HepG2 (cell line): Measurements from ENCODE around the gene SNX6. TPM values are rescaled to one million over a fixed set of nuclear protein-coding genes. Genes with fewer than 3 reads are reported as not detected.
A peak's percentile ranks its signal among the peaks of the same experiment; 100 is the strongest.

ENCODE experiments used
- CEBPZ ChIP-seq: IDR thresholded peaks from 2 replicates; pipeline ENCODE4 v1.6.1; 2012; ENCODE audit warnings: low read length, improper control_type of control experiment
- ETV5 ChIP-seq: IDR thresholded peaks from 2 replicates; pipeline ENCODE4 v1.6.1; 2018; ENCODE audit warnings: missing biosample characterization, missing genetic modification reagents, inconsistent platforms, borderline replicate concordance
- FOSL1 ChIP-seq: sonication (generic); formaldehyde crosslinking; IDR thresholded peaks from 2 replicates; pipeline ENCODE4 v1.9.0; 2021; ENCODE audit warnings: missing genetic modification reagents, borderline replicate concordance
- GATAD1 ChIP-seq: IDR thresholded peaks from 2 replicates; pipeline ENCODE4 v1.6.1; 2016; ENCODE audit warnings: missing genetic modification reagents, missing compliant biosample characterization
- MATR3 ChIP-seq: sonication (generic); formaldehyde crosslinking; IDR thresholded peaks from 2 replicates; pipeline ENCODE4 v1.4.0; 2020; ENCODE audit warnings: missing genetic modification reagents
- SIX4 ChIP-seq: sonication (generic); formaldehyde crosslinking; IDR thresholded peaks from 2 replicates; pipeline ENCODE4 v1.4.0; 2020; ENCODE audit warnings: missing genetic modification reagents
- TCF7L2 ChIP-seq: IDR thresholded peaks from 2 replicates; pipeline ENCODE4 v1.6.1; 2011; ENCODE audit warnings: mild to moderate bottlenecking, low read depth, low read length, moderate library complexity
- YEATS2 ChIP-seq: sonication (generic); formaldehyde crosslinking; IDR thresholded peaks from 2 replicates; pipeline ENCODE4 v1.4.0; 2020; ENCODE audit warnings: missing genetic modification reagents, borderline replicate concordance
- ZNF773 ChIP-seq: sonication (generic); formaldehyde crosslinking; IDR thresholded peaks from 2 replicates; pipeline ENCODE4 v1.4.0; 2020; ENCODE audit warnings: missing genetic modification reagents, borderline replicate concordance
- polyA plus RNA-seq, 8 experiments: library from polyadenylated mRNA; depleted of rRNA in 3 of 8; stranded (reverse) in 7 of 8; unstranded in 1 of 8; fragments of >200 nt; fragmentation: Illumina TruSeq in 4 of 8; extraction: Trizol in 4 of 8; gene quantifications; 2 replicates each; pipeline versions ENCODE4 v1.2.1 to v1.2.3, GENCODE V29; 2011 to 2016; ENCODE audit warnings: low read depth in 4 of 8, missing spikeins in 1 of 8, mixed read lengths in 1 of 8; ENCODE audit not compliant: insufficient read depth in 1 of 8
- total RNA-seq, 5 experiments: library from RNA; depleted of rRNA; stranded (reverse); fragments of >200 nt; fragmentation: Illumina TruSeq; extraction: Trizol; gene quantifications; 2 replicates each; pipeline ENCODE4 v1.2.3, GENCODE V29; 2016; ENCODE audit warnings: low read depth in 1 of 5
- TF ChIP-seq, protein P1 (sequence below): sonication (generic); formaldehyde crosslinking; IDR thresholded peaks from 2 replicates; pipeline ENCODE4 v1.5.1; 2020; ENCODE audit warnings: mild to moderate bottlenecking, moderate library complexity, missing genetic modification reagents
- TF ChIP-seq, protein P2 (sequence below): sonication (generic); formaldehyde crosslinking; conservative IDR thresholded peaks from 2 replicates; pipeline ENCODE4 v1.8.0; 2022; ENCODE audit warnings: low read depth, missing genetic modification reagents
- TF ChIP-seq, protein P3 (sequence below), 2 experiments: sonication (generic) in 1 of 2; formaldehyde crosslinking in 1 of 2; IDR thresholded peaks; 2 replicates each; pipeline versions ENCODE4 v1.6.1 to v1.9.0; 2014 to 2022; ENCODE audit warnings: antibody characterized with exemption in 1 of 2, borderline replicate concordance in 1 of 2, inconsistent platforms in 1 of 2, low read depth in 1 of 2, missing genetic modification reagents in 1 of 2
- TF ChIP-seq, protein P4 (sequence below): sonication (generic); formaldehyde crosslinking; IDR thresholded peaks from 2 replicates; pipeline ENCODE4 v1.9.0; 2022; ENCODE audit warnings: low read depth, missing genetic modification reagents

Gene SNX6
- total and polyA plus RNA-seq, 2 of the 13 experiments (the other 11 are each of a cell fraction or from before 2014, with no cell fraction given) = 92.3 to 169 TPM

DNA sequence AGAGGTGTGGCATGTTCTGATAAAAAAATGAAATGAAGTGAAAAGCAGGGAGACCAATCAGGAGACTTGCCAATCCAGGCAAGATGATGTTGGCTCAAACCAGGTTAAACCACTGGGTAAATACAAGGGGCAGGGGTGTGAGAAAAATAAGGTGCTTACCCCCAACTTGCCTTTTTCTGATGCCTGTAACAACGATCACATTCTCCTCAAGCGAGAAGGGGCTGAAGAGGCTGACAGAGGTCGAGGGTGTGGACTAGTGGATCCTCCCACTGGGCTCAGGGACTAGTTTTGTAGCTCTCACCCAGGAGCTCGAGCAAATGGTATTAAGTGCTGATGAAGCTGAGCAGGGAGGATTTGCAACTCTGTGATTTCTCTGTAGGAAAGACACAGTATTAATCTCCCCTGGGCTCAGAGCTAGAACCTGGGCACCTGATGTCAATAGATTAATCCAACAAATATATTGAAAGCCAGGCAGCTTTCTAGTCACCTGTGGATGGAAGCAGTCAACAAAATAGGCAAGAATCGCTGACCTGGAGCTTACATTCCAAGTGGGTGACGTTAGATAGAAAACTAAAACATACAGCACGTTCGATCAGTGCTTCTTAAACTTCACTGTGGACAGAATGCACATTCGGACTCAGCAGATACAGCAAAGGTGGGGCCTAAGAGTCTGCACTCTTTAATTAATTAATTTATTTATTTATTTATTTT lies 75.3 kb downstream of the SNX6 start (continued):
- TF ChIP-seq ETV5 (no peak), MATR3 (no peak), GATAD1 (0 out of 2 replicates have a peak, but pooled peaks have one; percentile 11), YEATS2 (CRISPR knock-in tag) (no peak), SIX4 (CRISPR knock-in tag) (no peak), FOSL1 (no peak), CEBPZ (no peak), ZNF773 (CRISPR knock-in tag) (no peak), TCF7L2 (no peak)
- TF ChIP-seq, protein P1, sequence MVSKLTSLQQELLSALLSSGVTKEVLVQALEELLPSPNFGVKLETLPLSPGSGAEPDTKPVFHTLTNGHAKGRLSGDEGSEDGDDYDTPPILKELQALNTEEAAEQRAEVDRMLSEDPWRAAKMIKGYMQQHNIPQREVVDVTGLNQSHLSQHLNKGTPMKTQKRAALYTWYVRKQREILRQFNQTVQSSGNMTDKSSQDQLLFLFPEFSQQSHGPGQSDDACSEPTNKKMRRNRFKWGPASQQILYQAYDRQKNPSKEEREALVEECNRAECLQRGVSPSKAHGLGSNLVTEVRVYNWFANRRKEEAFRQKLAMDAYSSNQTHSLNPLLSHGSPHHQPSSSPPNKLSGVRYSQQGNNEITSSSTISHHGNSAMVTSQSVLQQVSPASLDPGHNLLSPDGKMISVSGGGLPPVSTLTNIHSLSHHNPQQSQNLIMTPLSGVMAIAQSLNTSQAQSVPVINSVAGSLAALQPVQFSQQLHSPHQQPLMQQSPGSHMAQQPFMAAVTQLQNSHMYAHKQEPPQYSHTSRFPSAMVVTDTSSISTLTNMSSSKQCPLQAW (CRISPR knock-in tag) = 0 out of 2 replicates have a peak, but pooled peaks have one; percentile 42
- TF ChIP-seq, protein P2, sequence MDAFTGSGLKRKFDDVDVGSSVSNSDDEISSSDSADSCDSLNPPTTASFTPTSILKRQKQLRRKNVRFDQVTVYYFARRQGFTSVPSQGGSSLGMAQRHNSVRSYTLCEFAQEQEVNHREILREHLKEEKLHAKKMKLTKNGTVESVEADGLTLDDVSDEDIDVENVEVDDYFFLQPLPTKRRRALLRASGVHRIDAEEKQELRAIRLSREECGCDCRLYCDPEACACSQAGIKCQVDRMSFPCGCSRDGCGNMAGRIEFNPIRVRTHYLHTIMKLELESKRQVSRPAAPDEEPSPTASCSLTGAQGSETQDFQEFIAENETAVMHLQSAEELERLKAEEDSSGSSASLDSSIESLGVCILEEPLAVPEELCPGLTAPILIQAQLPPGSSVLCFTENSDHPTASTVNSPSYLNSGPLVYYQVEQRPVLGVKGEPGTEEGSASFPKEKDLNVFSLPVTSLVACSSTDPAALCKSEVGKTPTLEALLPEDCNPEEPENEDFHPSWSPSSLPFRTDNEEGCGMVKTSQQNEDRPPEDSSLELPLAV (CRISPR knock-in tag) = no peak
- TF ChIP-seq, protein P3, sequence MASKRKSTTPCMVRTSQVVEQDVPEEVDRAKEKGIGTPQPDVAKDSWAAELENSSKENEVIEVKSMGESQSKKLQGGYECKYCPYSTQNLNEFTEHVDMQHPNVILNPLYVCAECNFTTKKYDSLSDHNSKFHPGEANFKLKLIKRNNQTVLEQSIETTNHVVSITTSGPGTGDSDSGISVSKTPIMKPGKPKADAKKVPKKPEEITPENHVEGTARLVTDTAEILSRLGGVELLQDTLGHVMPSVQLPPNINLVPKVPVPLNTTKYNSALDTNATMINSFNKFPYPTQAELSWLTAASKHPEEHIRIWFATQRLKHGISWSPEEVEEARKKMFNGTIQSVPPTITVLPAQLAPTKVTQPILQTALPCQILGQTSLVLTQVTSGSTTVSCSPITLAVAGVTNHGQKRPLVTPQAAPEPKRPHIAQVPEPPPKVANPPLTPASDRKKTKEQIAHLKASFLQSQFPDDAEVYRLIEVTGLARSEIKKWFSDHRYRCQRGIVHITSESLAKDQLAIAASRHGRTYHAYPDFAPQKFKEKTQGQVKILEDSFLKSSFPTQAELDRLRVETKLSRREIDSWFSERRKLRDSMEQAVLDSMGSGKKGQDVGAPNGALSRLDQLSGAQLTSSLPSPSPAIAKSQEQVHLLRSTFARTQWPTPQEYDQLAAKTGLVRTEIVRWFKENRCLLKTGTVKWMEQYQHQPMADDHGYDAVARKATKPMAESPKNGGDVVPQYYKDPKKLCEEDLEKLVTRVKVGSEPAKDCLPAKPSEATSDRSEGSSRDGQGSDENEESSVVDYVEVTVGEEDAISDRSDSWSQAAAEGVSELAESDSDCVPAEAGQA (IDR thresholded peaks at IDR 0.05; ENCODE audit: low read depth) = no peak
- TF ChIP-seq, protein P3 (CRISPR knock-in tag; IDR thresholded peaks at IDR 0.05; ENCODE audit: borderline replicate concordance) = 0 out of 2 replicates have a peak, but pooled peaks have one; percentile 40
- TF ChIP-seq, protein P4, sequence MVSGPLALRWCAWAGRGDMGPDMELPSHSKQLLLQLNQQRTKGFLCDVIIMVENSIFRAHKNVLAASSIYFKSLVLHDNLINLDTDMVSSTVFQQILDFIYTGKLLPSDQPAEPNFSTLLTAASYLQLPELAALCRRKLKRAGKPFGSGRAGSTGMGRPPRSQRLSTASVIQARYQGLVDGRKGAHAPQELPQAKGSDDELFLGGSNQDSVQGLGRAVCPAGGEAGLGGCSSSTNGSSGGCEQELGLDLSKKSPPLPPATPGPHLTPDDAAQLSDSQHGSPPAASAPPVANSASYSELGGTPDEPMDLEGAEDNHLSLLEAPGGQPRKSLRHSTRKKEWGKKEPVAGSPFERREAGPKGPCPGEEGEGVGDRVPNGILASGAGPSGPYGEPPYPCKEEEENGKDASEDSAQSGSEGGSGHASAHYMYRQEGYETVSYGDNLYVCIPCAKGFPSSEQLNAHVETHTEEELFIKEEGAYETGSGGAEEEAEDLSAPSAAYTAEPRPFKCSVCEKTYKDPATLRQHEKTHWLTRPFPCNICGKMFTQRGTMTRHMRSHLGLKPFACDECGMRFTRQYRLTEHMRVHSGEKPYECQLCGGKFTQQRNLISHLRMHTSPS = no peak
